ENCODE data around the gene PPP1R8.

DNA sequence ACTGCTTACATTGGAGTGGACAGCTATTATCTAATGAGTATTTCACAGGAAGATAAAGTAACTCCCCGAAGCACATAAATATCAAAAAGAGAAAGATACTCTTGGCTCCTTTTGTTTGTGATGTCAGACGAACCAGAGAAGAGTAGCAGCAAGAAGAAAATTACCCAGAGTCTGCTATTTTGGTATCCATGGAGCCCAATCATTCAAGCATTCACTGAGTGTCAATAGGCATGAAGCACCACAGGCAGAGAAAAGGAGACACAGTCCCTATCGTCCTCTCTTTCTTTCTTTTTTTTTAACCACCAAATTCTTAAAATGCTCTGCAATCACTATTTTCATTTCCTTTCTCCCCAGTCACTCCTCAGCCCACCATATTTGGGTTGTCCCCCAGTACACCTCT is 63.9 kb downstream of the PPP1R8 start:
- TF ChIP-seq EZH2phosphoT487 (IDR thresholded peaks at IDR 0.05; ENCODE audit: insufficient read depth, low read depth) (no peak), EZH2 (IDR thresholded peaks at IDR 0.05; ENCODE audit: insufficient read depth, poor library complexity, severe bottlenecking) (no peak)

Data from GM23248 (cell line).